IPS-18a (cell line): ENCODE data around the gene IGFN1.

Source experiments
- H3K27ac ChIP-seq: one replicate; pipeline ENCODE4 v1.5.1; 2013; ENCODE audit warnings: low read length
- H3K27me3 ChIP-seq: one replicate; pipeline ENCODE4 v1.6.1; 2013; ENCODE audit warnings: mild to moderate bottlenecking, low read length; ENCODE audit not compliant: control insufficient read depth, insufficient read depth
- H3K36me3 ChIP-seq: one replicate; pipeline ENCODE4 v1.6.1; 2013; ENCODE audit warnings: low read depth, low read length; ENCODE audit not compliant: control insufficient read depth
- H3K4me1 ChIP-seq: one replicate; pipeline ENCODE4 v1.6.1; 2013; ENCODE audit warnings: low read depth, low read length; ENCODE audit not compliant: control insufficient read depth
- H3K4me3 ChIP-seq: one replicate; pipeline ENCODE4 v1.5.1; 2013; ENCODE audit warnings: low read length
- H3K9ac ChIP-seq: one replicate; pipeline ENCODE4 v1.6.1; 2013; ENCODE audit warnings: mild to moderate bottlenecking, low read length, moderate library complexity
- H3K9me3 ChIP-seq: one replicate; pipeline ENCODE4 v1.6.1; 2013; ENCODE audit warnings: low read depth, low read length; ENCODE audit not compliant: control insufficient read depth

The IGFN1 gene

GRCh38 chr1:201190624-201191051, at the start of gene IGFN1:
TSS of gene IGFN1 (plus strand) at chr1:201190824. CDS start at chr1:201193294, 2,470 bp downstream.
- no peaks in the 10 kb centered on the region for H3K27me3 ChIP-seq
- no peak within 1 kb of the TSS for H3K4me3 ChIP-seq
- no peak within 1 kb of the TSS for H3K9ac ChIP-seq
- H3K9me3 ChIP-seq = no peaks in the 10 kb centered on the region
- H3K4me1 ChIP-seq = no peaks in the 10 kb centered on the region
- no peak within 1 kb of the TSS for H3K27ac ChIP-seq
- no peaks in the 10 kb centered on the region for H3K36me3 ChIP-seq

DNA sequence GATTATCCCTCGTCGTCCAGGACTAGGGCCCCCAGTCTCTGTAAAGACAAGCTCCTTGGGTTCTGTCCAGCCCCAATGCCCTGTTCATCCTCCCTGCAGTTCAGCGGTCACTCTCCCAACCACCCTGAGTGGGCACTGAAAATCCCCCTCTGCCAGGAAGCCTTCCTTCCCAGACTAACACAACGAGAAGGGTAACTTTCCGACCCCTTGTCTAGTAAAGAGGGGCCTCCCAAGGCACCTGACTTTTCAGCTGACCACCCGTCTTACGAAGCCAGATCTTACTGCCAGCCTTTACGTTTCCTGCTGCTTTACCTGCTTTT, 49.7 kb upstream of the IGFN1 start:
- Histone ChIP-seq H3K27ac (no peak overlapping the region), H3K27me3 (no peaks in the 10 kb centered on the region), H3K36me3 (peaks cover 86% of the 10 kb centered on the region), H3K9me3 (no peaks in the 10 kb centered on the region), H3K4me3 (no peak overlapping the region), H3K9ac (no peak overlapping the region), H3K4me1 (no peaks in the 10 kb centered on the region)

- Histone ChIP-seq H3K27ac (no peak overlapping the region), H3K4me3 (no peak overlapping the region), H3K4me1 (no peaks in the 10 kb centered on the region), H3K9me3 (no peaks in the 10 kb centered on the region), H3K27me3 (no peaks in the 10 kb centered on the region), H3K9ac (no peak overlapping the region), H3K36me3 (peaks cover 87% of the 10 kb centered on the region)
Observed at GRCh38 chr1:201141418-201141817, 49.2 kb upstream of the IGFN1 start.

- Histone ChIP-seq H3K9me3 (no peaks in the 10 kb centered on the region), H3K27me3 (no peaks in the 10 kb centered on the region), H3K27ac (no peak overlapping the region), H3K4me3 (no peak overlapping the region), H3K4me1 (no peaks in the 10 kb centered on the region), H3K36me3 (peaks cover 88% of the 10 kb centered on the region), H3K9ac (no peak overlapping the region)
Observed at GRCh38 chr1:201142011-201142848, 48.4 kb upstream of the IGFN1 start.

DNA sequence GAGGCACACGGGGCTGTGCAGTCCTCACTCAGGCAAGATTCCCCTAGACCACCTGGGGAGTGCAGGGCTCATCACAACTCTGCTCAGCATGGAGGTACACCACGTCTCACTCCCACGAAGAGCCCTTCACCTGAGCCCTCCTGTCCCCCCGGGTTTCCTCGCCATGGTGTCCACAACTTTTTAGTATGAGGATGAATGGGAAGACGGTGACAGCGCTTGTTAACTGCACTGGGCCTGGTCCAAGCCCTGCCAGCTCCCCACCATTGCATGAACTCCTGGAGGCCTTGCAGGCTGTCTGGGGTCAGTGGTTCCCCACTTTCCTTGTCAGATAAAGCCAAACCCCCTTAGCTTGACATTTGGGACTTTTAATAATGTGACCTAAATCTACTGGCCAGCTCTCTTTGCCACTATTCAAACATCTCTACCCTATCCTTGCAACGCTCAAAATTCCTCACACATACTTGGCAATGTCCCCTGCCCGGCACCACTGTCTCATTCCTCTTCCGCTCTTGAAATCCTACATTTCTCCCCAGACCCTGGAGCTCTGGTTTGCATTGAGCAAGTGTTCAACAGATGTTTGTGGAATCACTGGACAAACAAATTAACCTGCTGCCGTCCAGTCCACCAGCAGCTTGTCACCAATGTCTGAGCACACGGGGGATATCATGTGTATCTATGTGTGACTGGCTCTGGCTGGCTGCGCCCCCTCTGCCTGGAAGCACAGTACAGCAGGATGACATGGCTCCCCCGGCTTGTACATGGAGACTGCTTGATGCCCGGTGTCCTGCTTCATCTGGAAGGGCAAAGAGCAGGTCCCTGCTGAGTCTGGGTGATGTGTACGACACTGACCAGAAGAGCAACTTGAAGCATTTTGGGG, 47.5 kb upstream of the IGFN1 start:
- Histone ChIP-seq H3K27me3 (no peaks in the 10 kb centered on the region), H3K4me1 (no peaks in the 10 kb centered on the region), H3K27ac (no peak overlapping the region), H3K9me3 (no peaks in the 10 kb centered on the region), H3K9ac (no peak overlapping the region), H3K4me3 (no peak overlapping the region), H3K36me3 (peaks cover 95% of the 10 kb centered on the region)

DNA sequence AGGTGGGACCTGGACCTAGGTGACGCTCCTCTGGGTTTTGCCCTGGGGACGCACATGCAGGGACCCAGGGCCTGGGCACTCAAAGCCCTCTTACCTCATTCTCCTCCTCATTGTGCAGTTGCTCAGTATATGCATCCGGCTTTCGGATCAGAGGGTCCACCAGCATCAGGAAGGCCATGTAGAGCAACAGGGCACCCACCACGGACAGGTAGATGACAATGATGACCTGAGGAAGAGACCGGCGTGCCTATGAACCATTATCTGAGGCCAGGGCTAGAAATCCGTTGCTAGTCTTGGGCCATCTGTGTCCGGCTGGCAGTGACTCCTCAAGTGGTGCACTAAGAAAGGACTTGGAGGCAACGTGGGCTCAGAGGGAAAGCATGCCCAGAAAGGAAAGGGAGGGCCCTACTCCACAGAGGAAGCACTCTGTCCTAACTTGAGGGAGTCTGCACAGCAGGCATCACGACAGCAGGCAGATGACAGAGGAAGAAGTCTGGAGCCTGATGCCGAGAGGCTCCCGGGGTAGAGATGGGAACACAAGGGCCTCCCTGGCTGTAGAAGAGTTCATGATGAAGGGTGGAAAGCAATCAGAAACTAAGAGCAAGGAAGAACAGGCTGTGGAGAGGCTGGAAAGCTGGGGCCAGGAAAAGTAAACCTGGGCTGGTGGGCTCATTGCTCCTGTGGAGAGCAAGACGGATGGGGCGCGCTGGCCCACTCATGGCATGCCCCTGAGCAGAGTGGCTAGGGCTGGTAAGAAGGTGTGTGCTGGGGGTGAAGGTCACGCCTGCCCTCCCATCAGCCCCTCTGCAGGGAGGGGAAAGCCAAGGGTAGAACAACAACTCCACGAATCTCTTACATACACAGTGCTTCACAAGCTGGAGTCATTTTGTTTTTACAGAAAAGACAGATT, 46.6 kb upstream of the IGFN1 start:
- no peaks in the 10 kb centered on the region for H3K9me3 ChIP-seq
- no peaks in the 10 kb centered on the region for H3K27me3 ChIP-seq
- H3K36me3 ChIP-seq = peaks cover 96% of the 10 kb centered on the region
- no peak overlapping the region for H3K9ac ChIP-seq
- no peak overlapping the region for H3K4me3 ChIP-seq
- no peaks in the 10 kb centered on the region for H3K4me1 ChIP-seq
- H3K27ac ChIP-seq = no peak overlapping the region

DNA sequence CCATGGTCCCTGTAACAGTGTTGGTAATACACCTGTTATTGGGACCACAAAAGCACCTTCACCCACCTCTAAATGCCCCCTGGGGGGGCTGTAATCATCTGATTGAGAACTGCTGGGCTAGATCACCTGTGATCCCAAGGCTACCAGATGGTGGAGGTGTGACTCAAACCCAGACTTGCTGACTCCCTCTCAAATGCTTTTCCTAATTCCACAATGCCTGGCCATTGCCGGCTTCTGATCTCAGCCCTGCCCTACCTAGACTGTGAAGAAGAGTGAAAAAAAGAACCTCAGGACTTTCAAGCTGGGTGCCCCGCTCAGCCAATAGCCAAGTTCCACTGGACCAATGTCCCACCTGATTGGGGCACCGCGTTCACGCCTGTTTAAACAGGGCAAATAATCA, 45.9 kb upstream of the IGFN1 start:
- no peaks in the 10 kb centered on the region for H3K9me3 ChIP-seq
- no peaks in the 10 kb centered on the region for H3K27me3 ChIP-seq
- H3K4me3 ChIP-seq = no peak overlapping the region
- H3K36me3 ChIP-seq = peaks cover 99% of the 10 kb centered on the region
- no peak overlapping the region for H3K9ac ChIP-seq
- H3K4me1 ChIP-seq = no peaks in the 10 kb centered on the region
- H3K27ac ChIP-seq = no peak overlapping the region

DNA sequence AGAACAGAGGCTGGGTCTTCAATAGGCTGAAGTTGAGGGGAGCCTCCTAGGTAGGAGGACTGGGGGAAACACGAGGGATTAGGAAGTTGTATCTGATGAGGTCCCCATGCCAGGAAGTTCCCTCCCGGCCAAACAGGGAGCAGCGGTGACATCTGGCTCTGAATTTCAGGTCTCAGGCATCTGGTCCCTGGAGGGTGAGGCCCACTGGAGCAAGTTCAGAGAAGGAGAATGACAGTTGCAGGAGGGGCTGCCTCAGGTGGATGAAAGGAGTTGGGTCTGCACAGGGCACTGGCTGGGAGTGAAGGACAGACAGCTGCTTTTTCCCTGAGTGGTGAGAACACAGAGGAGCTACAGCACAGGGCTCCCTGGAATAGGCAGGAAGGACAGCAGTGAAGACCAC, 45.5 kb upstream of the IGFN1 start:
- H3K9me3 ChIP-seq = no peaks in the 10 kb centered on the region
- no peak overlapping the region for H3K27ac ChIP-seq
- H3K4me1 ChIP-seq = no peaks in the 10 kb centered on the region
- H3K27me3 ChIP-seq = no peaks in the 10 kb centered on the region
- no peak overlapping the region for H3K4me3 ChIP-seq
- H3K9ac ChIP-seq = no peak overlapping the region
- H3K36me3 ChIP-seq = peaks cover 99% of the 10 kb centered on the region

DNA sequence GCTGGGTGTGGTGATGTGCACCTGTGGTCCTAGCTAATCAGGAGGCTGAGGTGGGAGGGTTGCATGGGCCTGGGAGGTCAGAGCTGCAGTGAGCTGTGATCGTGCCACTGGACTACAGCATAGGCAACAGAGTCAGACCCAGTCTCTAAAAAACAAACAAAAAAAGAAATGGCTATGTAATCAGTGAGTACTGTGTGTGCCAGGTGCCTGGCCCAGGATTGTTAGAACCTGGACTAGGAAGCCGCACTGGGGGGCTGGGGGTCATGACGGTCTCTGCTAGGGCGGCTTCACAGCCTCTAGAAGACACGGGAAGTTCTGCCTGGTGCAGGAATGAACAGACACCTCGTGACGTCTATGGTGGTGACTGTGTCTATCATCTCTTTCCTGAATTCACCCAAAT, 44.8 kb upstream of the IGFN1 start:
- Histone ChIP-seq H3K4me1 (no peaks in the 10 kb centered on the region), H3K27me3 (no peaks in the 10 kb centered on the region), H3K36me3 (peaks cover 99% of the 10 kb centered on the region), H3K9me3 (no peaks in the 10 kb centered on the region), H3K4me3 (no peak overlapping the region), H3K9ac (no peak overlapping the region), H3K27ac (no peak overlapping the region)

- Histone ChIP-seq H3K27me3 (no peaks in the 10 kb centered on the region), H3K9me3 (no peaks in the 10 kb centered on the region), H3K4me3 (no peak overlapping the region), H3K9ac (no peak overlapping the region), H3K27ac (no peak overlapping the region), H3K36me3 (peaks cover 99% of the 10 kb centered on the region), H3K4me1 (no peaks in the 10 kb centered on the region)
Observed at GRCh38 chr1:201146626-201147390, 43.8 kb upstream of the IGFN1 start.
